ENCODE measurements around the gene MICOS13.

MICOS13 gene

DNA sequence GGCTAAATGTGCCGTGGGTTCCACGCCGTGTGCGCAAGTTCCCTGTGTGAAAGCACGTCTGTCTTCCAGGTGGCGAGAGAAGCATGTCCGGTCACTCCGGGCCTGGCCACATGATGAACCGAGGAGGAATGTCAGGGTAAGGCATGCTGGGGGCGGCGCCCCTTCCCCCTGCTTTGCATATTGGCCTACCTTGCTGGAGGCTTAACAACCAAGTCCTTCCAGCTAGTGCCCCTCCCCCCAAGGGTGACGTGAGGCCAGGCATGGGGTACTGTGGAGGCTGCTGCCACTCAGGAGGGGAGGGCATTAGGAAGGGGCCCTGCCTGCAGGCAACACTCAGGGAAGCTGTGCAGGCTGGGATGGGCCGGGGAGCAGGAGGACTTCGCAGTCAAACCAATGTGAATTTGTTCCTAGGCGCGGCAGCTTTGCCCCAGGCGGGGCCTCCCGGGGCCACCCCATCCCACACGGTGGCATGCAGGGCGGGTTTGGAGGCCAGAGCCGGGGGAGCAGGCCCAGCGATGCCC, 12.5 kb downstream of the MICOS13 start:
- Histone ChIP-seq H4K20me1 (ENCODE audit: control insufficient read depth, insufficient read depth, low read depth, low read length) (0 out of 2 replicates have a peak, but pooled peaks cover 8% of the 10 kb centered on the region), H3K4me1 (ENCODE audit: control insufficient read depth, low read length) (no peaks in the 10 kb centered on the region), H3K27ac (ENCODE audit: low read depth, low read length) (no peak overlapping the region), H3K79me2 (ENCODE audit: control insufficient read depth, low read length) (peaks cover 2% of the 10 kb centered on the region; the same call in 1 of the 2 replicates), H3K9me3 (ENCODE audit: control insufficient read depth, insufficient read depth, low read length) (no peaks in the 10 kb centered on the region), H3K9me2 (replicated peaks; ENCODE audit: control insufficient read depth, low read length) (no peaks in the 10 kb centered on the region), H3F3A (ENCODE audit: control insufficient read depth, insufficient read depth) (no peaks in the 10 kb centered on the region), H3K36me3 (ENCODE audit: control insufficient read depth, low read length) (peaks cover 84% of the 10 kb centered on the region), H3K4me2 (ENCODE audit: low read length) (no peak overlapping the region), H3K4me3 (ENCODE audit: low read length) (no peak overlapping the region), H3K27me3 (ENCODE audit: control insufficient read depth, low read length) (no peaks in the 10 kb centered on the region)
- no peak for TF ChIP-seq EZH2phosphoT487 (IDR thresholded peaks at IDR 0.05; ENCODE audit: borderline replicate concordance, low read length)
- TF ChIP-seq, protein P1, sequence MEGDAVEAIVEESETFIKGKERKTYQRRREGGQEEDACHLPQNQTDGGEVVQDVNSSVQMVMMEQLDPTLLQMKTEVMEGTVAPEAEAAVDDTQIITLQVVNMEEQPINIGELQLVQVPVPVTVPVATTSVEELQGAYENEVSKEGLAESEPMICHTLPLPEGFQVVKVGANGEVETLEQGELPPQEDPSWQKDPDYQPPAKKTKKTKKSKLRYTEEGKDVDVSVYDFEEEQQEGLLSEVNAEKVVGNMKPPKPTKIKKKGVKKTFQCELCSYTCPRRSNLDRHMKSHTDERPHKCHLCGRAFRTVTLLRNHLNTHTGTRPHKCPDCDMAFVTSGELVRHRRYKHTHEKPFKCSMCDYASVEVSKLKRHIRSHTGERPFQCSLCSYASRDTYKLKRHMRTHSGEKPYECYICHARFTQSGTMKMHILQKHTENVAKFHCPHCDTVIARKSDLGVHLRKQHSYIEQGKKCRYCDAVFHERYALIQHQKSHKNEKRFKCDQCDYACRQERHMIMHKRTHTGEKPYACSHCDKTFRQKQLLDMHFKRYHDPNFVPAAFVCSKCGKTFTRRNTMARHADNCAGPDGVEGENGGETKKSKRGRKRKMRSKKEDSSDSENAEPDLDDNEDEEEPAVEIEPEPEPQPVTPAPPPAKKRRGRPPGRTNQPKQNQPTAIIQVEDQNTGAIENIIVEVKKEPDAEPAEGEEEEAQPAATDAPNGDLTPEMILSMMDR (IDR thresholded peaks at IDR 0.05; ENCODE audit: low read depth, low read length, poor library complexity, severe bottlenecking) = no peak

DNA sequence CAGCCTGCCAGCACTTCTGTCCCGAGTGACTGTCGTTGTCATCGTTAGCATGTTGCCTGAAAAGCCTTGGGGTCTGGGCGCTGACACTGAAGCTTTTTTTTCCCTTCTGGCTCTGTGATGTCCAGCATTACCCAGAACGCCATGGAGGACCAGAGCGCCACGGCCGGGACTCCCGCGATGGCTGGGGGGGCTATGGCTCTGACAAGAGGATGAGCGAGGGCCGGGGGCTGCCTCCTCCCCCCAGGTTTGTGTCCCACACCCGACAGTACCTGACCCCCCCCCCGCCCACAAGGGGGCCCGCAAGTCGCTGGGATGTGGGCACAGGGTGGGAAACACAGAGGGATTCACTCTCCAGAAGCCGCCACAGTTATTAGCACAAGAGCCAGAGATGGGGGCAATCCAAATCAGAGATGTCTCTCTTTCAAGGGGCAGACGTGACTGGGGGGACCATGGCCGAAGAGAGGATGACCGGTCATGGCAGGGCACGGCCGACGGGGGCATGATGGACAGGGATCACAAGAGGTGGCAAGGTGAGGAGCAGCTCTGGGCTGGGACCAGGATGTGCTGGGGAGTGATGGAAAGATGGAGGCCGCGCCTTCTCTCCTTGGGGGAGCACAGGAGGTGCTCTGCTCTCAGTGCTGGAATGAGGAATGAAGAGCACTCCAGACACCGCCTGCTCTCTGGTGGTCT, 13.2 kb downstream of the MICOS13 start:
- no peak overlapping the region for H3K4me3 ChIP-seq (ENCODE audit: low read length)
- H3K9me2 ChIP-seq (replicated peaks; ENCODE audit: control insufficient read depth, low read length) = no peaks in the 10 kb centered on the region
- H3K9me3 ChIP-seq (ENCODE audit: control insufficient read depth, insufficient read depth, low read length) = no peaks in the 10 kb centered on the region
- H3K4me2 ChIP-seq (ENCODE audit: low read length) = no peak overlapping the region
- 0 out of 2 replicates have a peak, but pooled peaks cover 8% of the 10 kb centered on the region for H4K20me1 ChIP-seq (ENCODE audit: control insufficient read depth, insufficient read depth, low read depth, low read length)
- peaks cover 2% of the 10 kb centered on the region; the same call in 1 of the 2 replicates for H3K79me2 ChIP-seq (ENCODE audit: control insufficient read depth, low read length)
- H3K36me3 ChIP-seq (ENCODE audit: control insufficient read depth, low read length) = peaks cover 88% of the 10 kb centered on the region
- no peaks in the 10 kb centered on the region for H3K27me3 ChIP-seq (ENCODE audit: control insufficient read depth, low read length)
- TF ChIP-seq EZH2phosphoT487 (IDR thresholded peaks at IDR 0.05; ENCODE audit: borderline replicate concordance, low read length) = no peak
- TF ChIP-seq, protein P1 (IDR thresholded peaks at IDR 0.05; ENCODE audit: low read depth, low read length, poor library complexity, severe bottlenecking) = no peak
- no peak overlapping the region for H3K27ac ChIP-seq (ENCODE audit: low read depth, low read length)
- H3F3A ChIP-seq (ENCODE audit: control insufficient read depth, insufficient read depth) = no peaks in the 10 kb centered on the region
- H3K4me1 ChIP-seq (ENCODE audit: control insufficient read depth, low read length) = no peaks in the 10 kb centered on the region

DNA sequence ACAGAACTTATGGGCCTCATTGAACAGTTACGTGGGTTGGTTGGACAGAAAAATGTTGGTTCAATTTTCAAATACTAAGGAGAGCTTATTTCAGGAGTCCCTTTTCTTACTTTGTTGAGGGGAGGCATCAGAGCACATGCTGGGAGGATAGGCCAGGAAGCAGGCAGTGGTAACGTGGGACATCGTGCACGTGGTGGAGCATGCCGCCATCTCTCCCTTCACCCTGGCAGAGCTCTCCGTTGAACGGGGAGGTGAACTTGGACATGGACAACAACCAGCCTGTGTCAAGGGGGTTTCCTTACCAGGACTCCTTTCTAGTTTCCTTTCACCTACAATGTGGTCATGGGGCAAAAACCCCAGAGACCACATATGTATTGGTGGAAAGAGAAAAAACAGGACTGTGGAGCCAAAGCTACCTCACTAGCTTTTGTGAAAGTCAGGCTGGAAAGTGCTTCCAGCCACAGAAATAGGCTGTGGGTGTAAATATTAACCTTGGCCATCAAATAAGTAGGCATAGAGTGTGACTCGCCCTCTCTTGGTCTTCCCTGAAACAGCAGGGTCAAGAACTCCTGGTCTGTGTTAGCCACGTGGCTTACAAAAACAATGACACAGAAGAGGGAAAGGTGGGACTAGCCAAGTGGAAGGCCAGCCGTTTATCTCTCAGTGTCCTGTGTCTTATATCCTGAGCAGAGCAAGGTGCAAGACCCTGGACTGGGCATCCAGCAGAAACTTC, 14.4 kb downstream of the MICOS13 start:
- no peak overlapping the region for H3K4me3 ChIP-seq (ENCODE audit: low read length)
- H3K9me3 ChIP-seq (ENCODE audit: control insufficient read depth, insufficient read depth, low read length) = no peaks in the 10 kb centered on the region
- no peaks in the 10 kb centered on the region for H3F3A ChIP-seq (ENCODE audit: control insufficient read depth, insufficient read depth)
- peaks cover 2% of the 10 kb centered on the region; the same call in 1 of the 2 replicates for H3K79me2 ChIP-seq (ENCODE audit: control insufficient read depth, low read length)
- H3K27me3 ChIP-seq (ENCODE audit: control insufficient read depth, low read length) = no peaks in the 10 kb centered on the region
- H4K20me1 ChIP-seq (ENCODE audit: control insufficient read depth, insufficient read depth, low read depth, low read length) = 0 out of 2 replicates have a peak, but pooled peaks cover 8% of the 10 kb centered on the region
- no peak for TF ChIP-seq EZH2phosphoT487 (IDR thresholded peaks at IDR 0.05; ENCODE audit: borderline replicate concordance, low read length)
- TF ChIP-seq, protein P1 (IDR thresholded peaks at IDR 0.05; ENCODE audit: low read depth, low read length, poor library complexity, severe bottlenecking) = no peak
- H3K4me2 ChIP-seq (ENCODE audit: low read length) = no peak overlapping the region
- peaks cover 89% of the 10 kb centered on the region for H3K36me3 ChIP-seq (ENCODE audit: control insufficient read depth, low read length)
- no peaks in the 10 kb centered on the region for H3K4me1 ChIP-seq (ENCODE audit: control insufficient read depth, low read length)
- H3K27ac ChIP-seq (ENCODE audit: low read depth, low read length) = no peak overlapping the region
- no peaks in the 10 kb centered on the region for H3K9me2 ChIP-seq (replicated peaks; ENCODE audit: control insufficient read depth, low read length)
